Measurements from ENCODE around the gene GJC1.

GRCh38 chr17:44797802-44798201 lies 32.3 kb downstream of the GJC1 start:
- no peak for TF ChIP-seq CTCF (IDR thresholded peaks at IDR 0.05)
- TF ChIP-seq POLR2A (IDR thresholded peaks at IDR 0.05) = no peak

Data from testis (tissue), 2 donors.